ENCODE data around the gene METTL17. TPM values are rescaled to one million over a fixed set of nuclear protein-coding genes. Genes with fewer than 3 reads are reported as not detected.

The METTL17 gene
- total and polyA plus RNA-seq, 12 donors, result 28.8 to 79.3 (median 39.1) TPM

DNA sequence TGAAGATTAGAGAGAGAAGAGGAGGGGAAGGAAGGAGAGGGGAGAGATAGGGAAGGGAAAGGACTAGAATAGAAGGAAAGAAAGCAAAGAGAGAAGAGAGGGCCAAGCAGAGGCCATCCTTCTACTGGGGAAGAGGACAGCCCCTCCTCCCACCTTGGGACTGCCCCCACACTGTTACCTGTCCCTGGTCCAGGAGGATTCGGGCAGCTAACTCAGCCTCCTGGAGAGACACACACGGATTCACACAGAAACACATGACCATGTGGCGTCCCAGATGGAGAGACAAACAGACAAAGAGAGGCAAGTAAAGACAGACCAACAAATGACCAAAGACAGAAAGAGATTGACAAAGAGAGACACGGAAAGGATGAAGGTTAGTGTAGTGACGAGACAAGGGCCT, 32.9 kb downstream of the METTL17 start:
- peaks cover 14 to 64% (median 36%) of the 10 kb centered on the region in 9 donors for H3K4me1 ChIP-seq
- H3K9me3 ChIP-seq, result no peaks in the 10 kb centered on the region
- intact Hi-C loops (cut with DNase I), result loop anchor here in 2 of 10 donors (5.0 kb wide), 2 partner anchors 65 to 80 kb away; partner anchors contain the start of gene TMEM253 (in 1 of the 2)
- DNase-seq (no peak), ATAC-seq (no peak)
- H3K27ac ChIP-seq, result peak overlapping the region in 9 of 10 donors; percentile 26 to 100 (median 98)
- 52 to 60% methylated on average over 5 of the region's 5 CpGs for whole genome bisulfite sequencing, 2 donors
- peaks cover 0 to 50% (median 31%) of the 10 kb centered on the region in 9 donors for H3K36me3 ChIP-seq
- peaks cover 0 to 23% (median 0%) of the 10 kb centered on the region in 7 donors for H3K27me3 ChIP-seq
- TF ChIP-seq, protein P1, sequence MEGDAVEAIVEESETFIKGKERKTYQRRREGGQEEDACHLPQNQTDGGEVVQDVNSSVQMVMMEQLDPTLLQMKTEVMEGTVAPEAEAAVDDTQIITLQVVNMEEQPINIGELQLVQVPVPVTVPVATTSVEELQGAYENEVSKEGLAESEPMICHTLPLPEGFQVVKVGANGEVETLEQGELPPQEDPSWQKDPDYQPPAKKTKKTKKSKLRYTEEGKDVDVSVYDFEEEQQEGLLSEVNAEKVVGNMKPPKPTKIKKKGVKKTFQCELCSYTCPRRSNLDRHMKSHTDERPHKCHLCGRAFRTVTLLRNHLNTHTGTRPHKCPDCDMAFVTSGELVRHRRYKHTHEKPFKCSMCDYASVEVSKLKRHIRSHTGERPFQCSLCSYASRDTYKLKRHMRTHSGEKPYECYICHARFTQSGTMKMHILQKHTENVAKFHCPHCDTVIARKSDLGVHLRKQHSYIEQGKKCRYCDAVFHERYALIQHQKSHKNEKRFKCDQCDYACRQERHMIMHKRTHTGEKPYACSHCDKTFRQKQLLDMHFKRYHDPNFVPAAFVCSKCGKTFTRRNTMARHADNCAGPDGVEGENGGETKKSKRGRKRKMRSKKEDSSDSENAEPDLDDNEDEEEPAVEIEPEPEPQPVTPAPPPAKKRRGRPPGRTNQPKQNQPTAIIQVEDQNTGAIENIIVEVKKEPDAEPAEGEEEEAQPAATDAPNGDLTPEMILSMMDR (IDR thresholded peaks at IDR 0.05), result no peak
- H3K4me3 ChIP-seq, result peak overlapping the region in 8 of 10 donors; percentile 68 to 97 (median 82)

DNA sequence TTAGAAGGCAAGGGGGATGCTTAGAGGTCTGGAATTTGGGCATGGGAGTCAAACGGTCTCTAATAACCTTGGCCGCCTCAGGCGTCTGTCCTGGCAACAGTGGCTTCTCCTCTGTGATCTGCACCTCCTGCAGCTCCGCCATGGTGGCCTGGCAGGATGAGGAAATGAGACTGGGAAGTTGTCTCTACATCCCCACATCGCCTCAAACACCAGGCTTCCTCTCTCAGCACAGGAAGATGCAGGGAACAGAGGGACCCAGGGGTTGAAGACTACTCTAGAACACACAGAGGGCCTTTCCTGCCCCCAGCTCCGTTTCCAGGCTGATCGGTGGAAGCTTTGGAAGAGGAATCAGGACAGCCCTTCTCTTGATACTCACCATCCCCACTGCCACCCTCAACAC, 33.4 kb downstream of the METTL17 start:
- Histone ChIP-seq H3K27me3 (peaks cover 0 to 23% (median 0%) of the 10 kb centered on the region in 7 donors), H3K36me3 (peaks cover 0 to 45% (median 26%) of the 10 kb centered on the region in 9 donors), H3K4me1 (peaks cover 14 to 59% (median 36%) of the 10 kb centered on the region in 9 donors), H3K9me3 (no peaks in the 10 kb centered on the region), H3K4me3 (peak overlapping the region; percentile 59 to 98 (median 82)), H3K27ac (peak overlapping the region; percentile 86 to 100 (median 98))
- 13 to 18% methylated on average over 7 of the region's 7 CpGs for WGBS, 2 donors
- ATAC-seq (peak in 2 of 8 donors; percentile 2 to 3), DNase-seq (peak in 1 of 2 donors; percentile 41)
- intact Hi-C loops (cut with DNase I), result loop anchor here in 2 of 10 donors (5.0 kb wide), 2 partner anchors 64 to 79 kb away; partner anchors contain the start of gene TMEM253 (in 1 of the 2)
- TF ChIP-seq, protein P1 (IDR thresholded peaks at IDR 0.05), result no peak

DNA sequence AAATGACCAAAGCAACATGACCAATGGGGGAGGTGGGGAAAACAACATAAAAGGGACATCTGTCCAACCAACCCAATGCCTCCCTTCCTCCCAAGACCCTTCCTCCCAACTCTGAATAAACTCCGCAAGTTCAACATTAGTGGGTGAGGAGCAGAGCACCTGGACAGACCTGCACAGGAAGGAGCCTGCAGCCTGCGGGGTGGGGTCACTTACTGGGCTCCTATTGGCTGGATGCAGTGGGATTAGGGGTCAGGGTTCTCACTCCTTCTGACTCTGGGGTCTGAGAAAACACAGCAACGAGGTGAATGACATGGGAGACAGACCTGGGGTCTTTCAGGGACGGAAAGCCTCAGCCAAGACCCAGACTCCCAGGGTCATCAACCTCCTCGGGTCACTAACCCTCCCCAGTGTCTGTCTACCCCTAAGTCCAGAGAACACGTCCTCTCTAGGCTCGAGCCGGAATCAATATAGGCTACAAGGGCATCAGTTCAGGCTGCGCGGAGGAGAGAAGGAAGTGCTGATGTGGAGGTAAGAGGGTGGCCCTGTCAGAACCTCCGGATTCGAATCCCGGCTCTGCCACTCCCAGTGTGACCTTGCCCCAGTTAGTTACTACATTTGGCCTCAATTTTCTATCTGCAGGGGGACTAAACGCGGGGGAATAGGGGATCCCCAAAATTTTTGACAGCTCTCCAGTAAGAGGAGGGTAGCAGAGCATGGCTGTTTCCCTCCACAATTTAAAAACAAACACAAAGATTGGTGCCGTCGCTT, 34.2 kb downstream of the METTL17 start:
- ATAC-seq (peak in 6 of 8 donors; percentile 7 to 29 (median 20)), DNase-seq (no peak)
- Histone ChIP-seq H3K9me3 (no peaks in the 10 kb centered on the region), H3K27ac (peak overlapping the region; percentile 86 to 100 (median 98)), H3K4me1 (peaks cover 14 to 57% (median 36%) of the 10 kb centered on the region in 9 donors), H3K27me3 (peaks cover 0 to 23% (median 0%) of the 10 kb centered on the region in 7 donors), H3K4me3 (peak overlapping the region; percentile 59 to 98 (median 82)), H3K36me3 (peaks cover 0 to 37% (median 18%) of the 10 kb centered on the region in 9 donors)
- intact Hi-C loops (cut with DNase I), result loop anchor here in 5 of 10 donors (2.0 to 5.0 kb wide), 3 partner anchors 15 to 78 kb away; partner anchors contain the start of gene TMEM253 (in 1 of the 5)
- TF ChIP-seq, protein P1 (IDR thresholded peaks at IDR 0.05), result no peak
- 12 to 15% methylated on average over 17 of the region's 17 CpGs for WGBS, 2 donors
